ENCODE measurements around the gene GTPBP8. TPM values are rescaled to one million over a fixed set of nuclear protein-coding genes. Genes with fewer than 3 reads are reported as not detected.

GTPBP8 gene
- total RNA-seq, 5 donors from 2014 or later (not counting 1 experiment from before 2014, with no cell fraction given) = 17.2 to 31.3 (median 27.5) TPM

DNA sequence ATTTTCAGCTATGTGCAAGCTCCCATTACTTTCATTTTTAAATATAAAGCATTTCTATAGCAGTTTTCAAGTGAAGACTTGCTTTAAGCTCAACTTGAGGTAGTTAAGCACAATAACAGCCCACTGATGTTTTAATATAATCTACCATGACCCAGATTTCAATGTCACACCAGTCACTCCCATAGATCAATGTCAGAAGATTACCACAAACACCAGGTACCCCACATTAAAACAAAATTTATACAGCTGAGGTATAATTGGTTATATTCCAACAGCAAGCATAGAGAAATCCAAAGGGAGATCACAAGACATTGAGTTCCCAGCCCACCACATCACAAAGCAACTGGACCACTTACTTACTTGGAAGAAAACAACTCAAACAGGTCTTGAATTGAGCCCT lies 22.8 kb downstream of the GTPBP8 start:
- Histone ChIP-seq H3K4me1 (ENCODE audit: control insufficient read depth in 1 of 2, extremely low read depth in 1 of 2, insufficient read depth in 2 of 2, low read length in 2 of 2) (peaks cover 5 to 17% of the 10 kb centered on the region in 2 experiments), H3K27me3 (replicated peaks in 1 of 2; ENCODE audit: control insufficient read depth in 2 of 2, extremely low read depth in 1 of 2, insufficient read depth in 2 of 2, low read length in 1 of 2) (no peaks in the 10 kb centered on the region), H3K9me3 (no peaks in the 10 kb centered on the region), H3K27ac (ENCODE audit: low read length) (peak overlapping the region; percentile 1), H3K36me3 (ENCODE audit: control insufficient read depth in 2 of 2, extremely low read depth in 1 of 2, insufficient read depth in 1 of 2, low read length in 1 of 2) (peaks cover 0 to 70% of the 10 kb centered on the region in 2 donors), H3K4me3 (ENCODE audit: control insufficient read depth in 1 of 2, extremely low read depth in 1 of 2, low read length in 1 of 2) (no peak overlapping the region)
- peaks cover 85 to 88% (median 87%) of the 10 kb centered on the region in 3 donors for H3K4me1 Mint-ChIP-seq
- CTCF ChIA-PET = interaction anchor here (0.6 kb wide), 2 partner anchors 205 to 884 kb away, joined by 3 read pairs; no protein-coding TSS in a partner anchor
- peak overlapping the region; percentile 43 to 82 for H3K27ac Mint-ChIP-seq
- no peaks in the 10 kb centered on the region for H3K9me3 Mint-ChIP-seq
- H3K4me3 Mint-ChIP-seq = peak overlapping the region in 2 of 3 donors; percentile 6 to 16
- POLR2A ChIA-PET = interaction anchor here (0.6 to 1.5 kb wide), 4 partner anchors 12 to 23 kb away, joined by 3 to 11 read pairs (median 7); partner anchors contain the start of gene GTPBP8 (in 1 of the 2)
- ATAC-seq (replicated peaks in 1 of 4) = peak in 1 of 4 experiments; percentile 38
- no peak for DNase-seq
- peaks cover 64% of the 10 kb centered on the region for H3K36me3 Mint-ChIP-seq
- H3K27me3 Mint-ChIP-seq = no peaks in the 10 kb centered on the region

DNA sequence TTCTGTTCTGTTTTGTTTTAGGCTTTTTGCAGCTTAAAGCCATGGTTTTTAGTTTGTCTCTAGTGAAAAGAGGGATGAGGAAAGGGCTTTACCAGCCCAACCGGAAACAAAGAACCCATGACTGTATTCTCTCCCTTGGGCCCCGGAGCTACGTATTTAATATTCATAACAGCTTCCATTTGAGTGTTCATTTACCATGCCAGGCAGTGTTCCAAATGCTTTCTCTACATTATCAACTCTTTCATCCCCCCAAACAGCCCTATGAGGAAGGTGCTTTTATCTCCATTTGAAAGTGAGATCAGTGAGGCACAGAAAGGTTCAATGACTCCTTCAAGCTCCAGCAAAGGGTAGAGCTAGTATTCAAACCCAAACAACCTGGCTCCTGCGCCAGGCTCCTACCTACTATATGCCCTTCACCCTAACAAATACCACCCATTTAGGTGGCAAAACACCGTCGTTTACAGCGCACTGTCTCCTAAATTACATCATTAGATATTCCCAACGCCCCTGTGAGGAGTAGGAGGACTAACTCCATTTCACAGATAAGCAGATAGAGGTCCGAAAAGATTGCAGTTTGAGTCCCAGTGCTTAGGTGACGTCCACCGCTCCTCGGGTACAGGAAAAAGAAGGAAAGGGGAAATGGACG lies 27.9 kb downstream of the GTPBP8 start:
- peaks cover 0 to 29% of the 10 kb centered on the region in 2 donors for H3K36me3 ChIP-seq (ENCODE audit: control insufficient read depth in 2 of 2, extremely low read depth in 1 of 2, insufficient read depth in 1 of 2, low read length in 1 of 2)
- Mint-ChIP-seq H3K4me3 (peak overlapping the region; percentile 86 to 95 (median 94)), H3K9me3 (no peaks in the 10 kb centered on the region), H3K27me3 (no peaks in the 10 kb centered on the region), H3K36me3 (peaks cover 26% of the 10 kb centered on the region), H3K4me1 (peaks cover 65 to 83% (median 81%) of the 10 kb centered on the region in 3 donors), H3K27ac (peak overlapping the region; percentile 90 to 92)
- H3K27me3 ChIP-seq (replicated peaks in 1 of 2; ENCODE audit: control insufficient read depth in 2 of 2, extremely low read depth in 1 of 2, insufficient read depth in 2 of 2, low read length in 1 of 2) = no peaks in the 10 kb centered on the region
- peak overlapping the region; percentile 97 for H3K27ac ChIP-seq (ENCODE audit: low read length)
- 0% methylated on average over 4 of the region's 13 CpGs for WGBS (ENCODE audit: insufficient coverage)
- CTCF ChIA-PET = interaction anchor here (0.6 to 1.7 kb wide), 9 partner anchors 12 to 497 kb away, joined by 3 to 13 read pairs (median 5); partner anchors contain the start of genes CD200R1 (in 1 of the 2) and GTPBP8 (in 1 of the 2)
- POLR2A ChIA-PET = interaction anchor here (0.5 to 2.7 kb wide), 8 partner anchors 8 to 1015 kb away, joined by 3 to 21 read pairs (median 8); partner anchors contain the start of gene GTPBP8 (in 1 of the 2)
- DNase-seq (peak in 6 of 35 experiments; percentile 2 to 47 (median 6)), ATAC-seq (replicated peaks in 1 of 4) (peak in 3 of 4 experiments; percentile 1 to 6 (median 1))
- H3K4me1 ChIP-seq (ENCODE audit: control insufficient read depth in 1 of 2, extremely low read depth in 1 of 2, insufficient read depth in 2 of 2, low read length in 2 of 2) = peaks cover 20 to 26% of the 10 kb centered on the region in 2 experiments
- H3K4me3 ChIP-seq (ENCODE audit: control insufficient read depth in 1 of 2, extremely low read depth in 1 of 2, low read length in 1 of 2) = peak overlapping the region; percentile 54 to 89
- no peaks in the 10 kb centered on the region for H3K9me3 ChIP-seq

DNA sequence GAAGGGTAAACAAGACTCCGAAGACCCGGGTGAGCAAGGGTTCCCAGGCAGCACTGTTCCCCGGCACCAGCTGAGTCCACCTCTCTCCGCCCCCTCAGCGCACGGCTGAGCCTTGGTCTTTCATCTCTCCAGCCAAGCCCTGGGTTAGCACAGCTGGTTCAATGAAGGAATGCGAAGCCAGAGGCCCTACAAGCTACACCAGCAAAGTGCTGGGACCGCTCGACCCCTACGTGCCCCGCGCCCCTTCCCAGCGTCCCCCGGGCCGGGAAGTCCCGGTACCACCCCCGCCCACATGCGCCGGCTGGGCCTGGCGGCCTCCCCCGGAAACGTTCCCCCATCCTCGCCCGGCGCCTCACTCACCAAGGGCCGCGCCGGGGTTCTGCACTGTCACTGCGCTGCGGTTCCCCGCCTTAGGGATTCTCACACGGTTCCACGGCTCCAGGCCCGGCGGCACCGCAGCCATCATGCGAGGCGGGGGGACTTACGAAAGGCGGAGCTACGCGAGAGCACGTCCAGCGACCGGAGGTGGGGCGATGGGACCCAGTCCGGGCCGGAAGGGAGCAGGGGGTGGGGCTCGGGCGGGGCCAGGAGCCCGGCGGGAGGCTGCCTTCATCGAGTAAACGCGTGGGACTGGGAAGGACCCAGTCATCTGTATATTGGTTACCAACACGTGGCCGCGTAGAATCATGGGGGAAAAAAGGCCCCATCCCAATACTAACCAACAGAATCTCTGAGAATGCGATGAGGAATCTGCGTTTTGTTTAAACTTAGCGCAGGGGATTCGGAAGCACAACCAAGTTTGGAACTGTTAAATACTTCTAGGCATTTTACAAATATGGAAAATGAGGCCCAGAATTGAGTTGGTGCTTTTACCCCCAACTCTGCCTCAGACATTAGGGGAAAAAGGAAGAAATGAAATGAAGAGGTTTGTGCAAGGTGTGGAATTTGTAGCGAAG lies 28.7 kb downstream of the GTPBP8 start:
- H3K36me3 ChIP-seq (ENCODE audit: control insufficient read depth in 2 of 2, extremely low read depth in 1 of 2, insufficient read depth in 1 of 2, low read length in 1 of 2) = peaks cover 0 to 24% of the 10 kb centered on the region in 2 donors
- ATAC-seq (replicated peaks in 1 of 4) (peak; percentile 85 to 89 (median 87)), DNase-seq (peak; percentile 55 to 91 (median 77))
- H3K4me1 ChIP-seq (ENCODE audit: control insufficient read depth in 1 of 2, extremely low read depth in 1 of 2, insufficient read depth in 2 of 2, low read length in 2 of 2) = peaks cover 20 to 26% of the 10 kb centered on the region in 2 experiments
- Mint-ChIP-seq H3K27ac (peak overlapping the region; percentile 90 to 92), H3K27me3 (no peaks in the 10 kb centered on the region), H3K4me3 (peak overlapping the region; percentile 86 to 95 (median 94)), H3K4me1 (peaks cover 57 to 85% (median 73%) of the 10 kb centered on the region in 3 donors), H3K9me3 (no peaks in the 10 kb centered on the region), H3K36me3 (peaks cover 27% of the 10 kb centered on the region)
- H3K27ac ChIP-seq (ENCODE audit: low read length) = peak overlapping the region; percentile 97
- no peaks in the 10 kb centered on the region for H3K9me3 ChIP-seq
- WGBS (ENCODE audit: insufficient coverage) = under 1% methylated on average over 41 of the region's 63 CpGs
- H3K27me3 ChIP-seq (replicated peaks in 1 of 2; ENCODE audit: control insufficient read depth in 2 of 2, extremely low read depth in 1 of 2, insufficient read depth in 2 of 2, low read length in 1 of 2) = no peaks in the 10 kb centered on the region
- CTCF ChIA-PET = interaction anchor here (0.9 to 2.1 kb wide), 9 partner anchors 13 to 45 kb away, joined by 3 to 13 read pairs (median 5); partner anchors contain the start of genes CD200R1 (in 1 of the 2) and GTPBP8 (in 1 of the 2)
- peak overlapping the region; percentile 54 to 89 for H3K4me3 ChIP-seq (ENCODE audit: control insufficient read depth in 1 of 2, extremely low read depth in 1 of 2, low read length in 1 of 2)
- POLR2A ChIA-PET = interaction anchor here (0.6 to 2.7 kb wide), 8 partner anchors 9 to 1199 kb away, joined by 3 to 21 read pairs (median 4); partner anchors contain the start of gene GTPBP8 (in 1 of the 2)

DNA sequence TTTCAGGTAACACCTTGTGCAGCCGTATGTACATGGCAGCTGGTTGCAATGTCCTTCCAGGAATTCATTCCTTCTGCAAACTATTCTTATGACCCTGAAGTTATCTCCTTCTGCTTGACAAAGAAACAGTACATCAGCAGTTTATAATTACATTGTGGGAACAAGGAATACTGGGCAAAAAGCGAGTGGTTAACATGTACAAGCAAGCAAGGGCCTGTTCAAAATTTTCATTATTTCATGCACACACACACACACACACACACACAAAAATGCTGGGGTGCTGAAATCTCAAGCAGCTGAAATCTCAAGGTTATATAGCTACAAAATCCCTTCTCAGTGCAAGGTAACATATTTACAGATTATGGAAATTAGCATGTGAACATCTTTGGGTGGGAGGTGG lies 30.7 kb downstream of the GTPBP8 start:
- no peaks in the 10 kb centered on the region for H3K9me3 ChIP-seq
- no peak overlapping the region for H3K4me3 ChIP-seq (ENCODE audit: control insufficient read depth in 1 of 2, extremely low read depth in 1 of 2, low read length in 1 of 2)
- peaks cover 40 to 65% (median 56%) of the 10 kb centered on the region in 3 donors for H3K4me1 Mint-ChIP-seq
- DNase-seq (no peak), ATAC-seq (replicated peaks in 1 of 4) (no peak)
- no peaks in the 10 kb centered on the region for H3K9me3 Mint-ChIP-seq
- CTCF ChIA-PET = interaction anchor here (1.4 to 2.1 kb wide), 3 partner anchors 12 to 18 kb away, joined by 3 to 8 read pairs (median 4); no protein-coding TSS in a partner anchor
- peaks cover 20 to 26% of the 10 kb centered on the region in 2 experiments for H3K4me1 ChIP-seq (ENCODE audit: control insufficient read depth in 1 of 2, extremely low read depth in 1 of 2, insufficient read depth in 2 of 2, low read length in 2 of 2)
- H3K36me3 Mint-ChIP-seq = peaks cover 10% of the 10 kb centered on the region
- WGBS (ENCODE audit: insufficient coverage) = no CpG with 5 or more reads among the region's 2 CpGs
- no peaks in the 10 kb centered on the region for H3K27me3 ChIP-seq (replicated peaks in 1 of 2; ENCODE audit: control insufficient read depth in 2 of 2, extremely low read depth in 1 of 2, insufficient read depth in 2 of 2, low read length in 1 of 2)
- H3K4me3 Mint-ChIP-seq = no peak overlapping the region
- POLR2A ChIA-PET = interaction anchor here in 1 of 2 donors (0.6 to 0.7 kb wide), 2 partner anchors 11 to 31 kb away, joined by 3 to 4 read pairs; partner anchors contain the start of gene GTPBP8
- H3K36me3 ChIP-seq (ENCODE audit: control insufficient read depth in 2 of 2, extremely low read depth in 1 of 2, insufficient read depth in 1 of 2, low read length in 1 of 2) = peaks cover 0 to 7% of the 10 kb centered on the region in 2 donors
- no peak overlapping the region for H3K27ac ChIP-seq (ENCODE audit: low read length)
- H3K27ac Mint-ChIP-seq = peak overlapping the region in 1 of 2 donors; percentile 35
- H3K27me3 Mint-ChIP-seq = no peaks in the 10 kb centered on the region

DNA sequence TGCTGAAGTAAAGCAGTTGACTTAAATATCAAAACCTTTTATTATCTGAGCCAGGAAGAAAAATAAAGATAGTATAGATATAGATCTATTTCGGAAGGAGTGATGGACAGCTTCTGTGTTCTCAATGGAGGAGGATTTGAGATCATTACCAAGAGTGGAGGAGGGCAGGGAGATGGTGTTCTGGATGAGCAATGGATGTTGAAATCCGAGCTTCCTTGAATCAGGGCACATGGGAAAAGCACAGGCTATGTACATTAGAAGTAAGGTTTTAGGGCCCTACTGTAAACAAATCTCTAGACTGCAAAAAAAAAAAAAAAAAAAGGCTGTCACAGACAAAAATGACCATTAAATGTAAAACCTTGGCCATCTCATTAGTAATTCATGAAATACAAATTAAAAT lies 43.2 kb downstream of the GTPBP8 start:
- H3K36me3 ChIP-seq (ENCODE audit: control insufficient read depth in 2 of 2, extremely low read depth in 1 of 2, insufficient read depth in 1 of 2, low read length in 1 of 2) = no peaks in the 10 kb centered on the region
- H3K9me3 ChIP-seq = no peaks in the 10 kb centered on the region
- H3K4me1 Mint-ChIP-seq = no peaks in the 10 kb centered on the region
- H3K27me3 Mint-ChIP-seq = no peaks in the 10 kb centered on the region
- WGBS (ENCODE audit: insufficient coverage) = 100% methylated on average over 1 of the region's 2 CpGs
- no peak overlapping the region for H3K27ac Mint-ChIP-seq
- H3K4me1 ChIP-seq (ENCODE audit: control insufficient read depth in 1 of 2, extremely low read depth in 1 of 2, insufficient read depth in 2 of 2, low read length in 2 of 2) = no peaks in the 10 kb centered on the region
- no peaks in the 10 kb centered on the region for H3K36me3 Mint-ChIP-seq
- no peaks in the 10 kb centered on the region for H3K9me3 Mint-ChIP-seq
- ChIA-PET CTCF (interaction anchor here (0.6 to 2.1 kb wide), 11 partner anchors 10 to 453 kb away, joined by 3 to 17 read pairs (median 4); no protein-coding TSS in a partner anchor), POLR2A (interaction anchor here in 1 of 2 donors (0.6 to 0.8 kb wide), 3 partner anchors 32 to 713 kb away, joined by 3 read pairs; partner anchors contain the start of gene ATP6V1A)
- H3K4me3 ChIP-seq (ENCODE audit: control insufficient read depth in 1 of 2, extremely low read depth in 1 of 2, low read length in 1 of 2) = no peak overlapping the region
- no peak overlapping the region for H3K27ac ChIP-seq (ENCODE audit: low read length)
- no peak for DNase-seq
- H3K27me3 ChIP-seq (replicated peaks in 1 of 2; ENCODE audit: control insufficient read depth in 2 of 2, extremely low read depth in 1 of 2, insufficient read depth in 2 of 2, low read length in 1 of 2) = no peaks in the 10 kb centered on the region
- no peak for ATAC-seq (replicated peaks in 1 of 4)
- H3K4me3 Mint-ChIP-seq = no peak overlapping the region

All from T-cell (primary cell).